ENCODE results near the gene CCDC179. TPM values are rescaled to one million over a fixed set of nuclear protein-coding genes. Genes with fewer than 3 reads are reported as not detected.

Gene CCDC179
- total and polyA plus RNA-seq, 9 of the 15 experiments (the other 6 are each of a cell fraction or from before 2014, with no cell fraction given), result not detected

- peak; percentile 20; the same call in 1 of the 2 replicates for TF ChIP-seq ARID4B (CRISPR knock-in tag; IDR thresholded peaks at IDR 0.05)
- TF ChIP-seq RBM25 (IDR thresholded peaks at IDR 0.05; ENCODE audit: low read depth, low read length, severe bottlenecking), result peak; percentile 27
- peak; percentile 50 for TF ChIP-seq CCNT2 (IDR thresholded peaks at IDR 0.05; ENCODE audit: borderline replicate concordance, extremely low read depth, insufficient read length, low read depth, low read length)
Observed at GRCh38 chr11:22829231-22830081, 30.8 kb downstream of the CCDC179 start, which contains the start of gene SVIP (continued).

GRCh38 chr11:22828373-22828772 lies 31.9 kb downstream of the CCDC179 start:
- peak; percentile 46 for FAIRE-seq
- Histone ChIP-seq H2AFZ (ENCODE audit: low read depth, low read length) (peak overlapping the region; percentile 92), H3K9ac (ENCODE audit: insufficient read depth in 1 of 2, low read depth in 2 of 2, low read length in 2 of 2) (peak overlapping the region; percentile 68 to 81; a peak in 3 of 4 replicates)
- TF ChIP-seq HMGN3 (IDR thresholded peaks at IDR 0.05; ENCODE audit: borderline replicate concordance, extremely low read depth, insufficient read length, low read depth, low read length) (no peak), TEAD4 (IDR thresholded peaks at IDR 0.05; ENCODE audit: low read length) (0 out of 2 replicates have a peak, but pooled peaks have one; percentile 8), TEAD4 (CRISPR knock-in tag; IDR thresholded peaks at IDR 0.05; ENCODE audit: borderline replicate concordance) (no peak), C11orf30 (IDR thresholded peaks at IDR 0.05; ENCODE audit: low read depth) (peak; percentile 29; the same call in 1 of the 2 replicates), EHMT2 (IDR thresholded peaks at IDR 0.05) (no peak), ZNF316 (IDR thresholded peaks at IDR 0.05) (peak; percentile 69), MAFF (IDR thresholded peaks at IDR 0.05; ENCODE audit: low read length) (0 out of 2 replicates have a peak, but pooled peaks have one; percentile 14), TAF15 (IDR thresholded peaks at IDR 0.05; ENCODE audit: low read depth, low read length) (no peak), EGR1 (conservative IDR thresholded peaks at IDR 0.05) (peak; percentile 34; the same call in 1 of the 2 replicates), MEIS2 (IDR thresholded peaks at IDR 0.05; ENCODE audit: partially characterized antibody) (peak; percentile 2), TAF1 (IDR thresholded peaks at IDR 0.05; ENCODE audit: control insufficient read depth, extremely low read depth, insufficient read depth, low read length, severe bottlenecking) (peak; percentile 26)

More at GRCh38 chr11:22828373-22828772, 31.9 kb downstream of the CCDC179 start:
- peaks cover 0 to 7% of the 10 kb centered on the region in 2 experiments; a peak in 2 of 5 replicates for H3K4me1 ChIP-seq (replicated peaks in 1 of 2; ENCODE audit: control insufficient read depth in 2 of 2, insufficient read depth in 2 of 2, low read length in 2 of 2)
- ChIA-PET POLR2A (interaction anchor here (0.8 to 1.6 kb wide), 4 partner anchors 12 to 30 kb away, joined by 3 to 4 read pairs (median 3); no protein-coding TSS in a partner anchor), CTCF (ENCODE audit: low intra/inter-chr PET ratio) (no interaction called here)
- H3K4me2 ChIP-seq (ENCODE audit: insufficient read depth, low read length), result peak overlapping the region; percentile 89
- H3K9me3 ChIP-seq (replicated peaks; ENCODE audit: control insufficient read depth, insufficient read depth, low read depth, low read length), result no peaks in the 10 kb centered on the region
- H3K79me2 ChIP-seq (ENCODE audit: control insufficient read depth, insufficient read depth, low read length), result peaks cover 21% of the 10 kb centered on the region
- peaks cover 29% of the 10 kb centered on the region for H3K36me3 ChIP-seq (ENCODE audit: control insufficient read depth, insufficient read depth, low read length)
- in situ Hi-C loops (cut with MboI) (no loop called here), intact Hi-C loops (cut with micrococcal nuclease) (loop anchor here (2.0 to 5.0 kb wide), 2 partner anchors 36 to 206 kb away; no protein-coding TSS in a partner anchor)
- no peaks in the 10 kb centered on the region for H4K20me1 ChIP-seq (replicated peaks; ENCODE audit: control insufficient read depth, insufficient read depth, low read length)
- H3K27me3 ChIP-seq (ENCODE audit: control insufficient read depth in 2 of 2, insufficient read depth in 2 of 2, low read length in 2 of 2), result no peaks in the 10 kb centered on the region
- ATAC-seq (peak; percentile 36), DNase-seq (ENCODE audit: extremely low read depth in 1 of 4, low spot score in 3 of 4) (peak in 3 of 4 experiments; percentile 11 to 45 (median 18))
- H3K27ac ChIP-seq (ENCODE audit: extremely low read depth, low read depth, low read length), result peak overlapping the region; percentile 85
- BruUV-seq (replicated peaks), result no TSS peak
- 0% methylated on average over 6 of the region's 6 CpGs for WGBS (ENCODE audit: insufficient coverage, low coverage, missing lambda C conversion rate)
- H3K4me3 ChIP-seq, result peak overlapping the region; percentile 80
- no peaks in the 10 kb centered on the region for H3K9me1 ChIP-seq (ENCODE audit: control insufficient read depth, insufficient read depth, low read length)
